ENCODE measurements around the gene CACNA1C.

CACNA1C gene

DNA sequence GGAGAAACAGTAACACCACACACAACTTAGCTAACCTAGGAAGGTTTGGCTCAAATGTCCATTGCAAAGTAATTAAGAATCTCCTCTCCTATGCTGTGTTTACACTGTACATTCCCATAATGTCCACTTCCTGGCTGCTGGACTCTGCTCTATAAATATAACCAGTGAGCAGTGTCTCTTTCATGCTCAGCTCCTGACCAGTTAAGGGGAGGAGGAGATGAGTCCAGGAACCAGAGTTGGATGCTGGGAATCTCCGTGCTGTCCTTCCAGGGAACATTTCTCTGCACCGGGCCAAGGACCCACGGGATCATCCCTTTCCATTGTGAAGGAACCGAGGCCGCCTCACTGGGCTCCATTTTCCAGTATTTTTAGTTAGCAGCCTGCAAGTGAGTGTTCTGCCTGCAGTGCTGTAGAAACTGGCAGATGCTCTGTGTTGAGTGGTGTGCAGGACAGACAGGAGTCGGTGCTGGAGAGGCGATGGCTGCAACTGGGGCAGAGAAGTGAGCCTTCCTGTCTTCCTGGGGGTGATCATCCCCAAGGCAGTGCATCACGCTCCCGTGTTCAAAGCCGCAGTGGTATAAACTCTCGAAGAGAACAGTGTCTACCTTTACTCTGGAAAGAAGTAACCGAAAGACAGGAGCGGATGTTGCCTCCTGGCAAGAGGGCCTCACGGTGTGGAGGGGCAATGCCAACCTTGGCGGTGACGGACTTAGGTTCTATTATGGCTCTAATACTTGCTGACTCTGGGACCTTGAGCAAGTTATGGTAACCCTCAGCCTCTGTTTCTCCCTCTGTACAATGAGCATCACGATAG is 195.5 kb downstream of the CACNA1C start:
- ATAC-seq (ENCODE audit: insufficient read depth, low read depth) (no peak), DNase-seq (no peak)
- Histone ChIP-seq H3K79me2 (ENCODE audit: insufficient read depth, low read length) (no peaks in the 10 kb centered on the region), H3K9me3 (ENCODE audit: insufficient read depth, low read length, severe bottlenecking) (no peaks in the 10 kb centered on the region), H3K4me2 (ENCODE audit: insufficient read depth, low read length) (no peak overlapping the region), H2AFZ (ENCODE audit: low read depth, low read length) (no peak overlapping the region), H3K4me3 (ENCODE audit: low read depth in 1 of 2, low read length in 2 of 2) (no peak overlapping the region), H4K20me1 (ENCODE audit: insufficient read depth, low read length) (peaks cover 9% of the 10 kb centered on the region; the same call in 1 of the 2 replicates), H3K4me1 (ENCODE audit: insufficient read depth, low read length) (no peaks in the 10 kb centered on the region), H3K27ac (ENCODE audit: low read length) (no peak overlapping the region), H3K36me3 (ENCODE audit: insufficient read depth, low read length) (no peaks in the 10 kb centered on the region), H3K9ac (ENCODE audit: low read depth, low read length) (no peak overlapping the region), H3K27me3 (ENCODE audit: insufficient read depth, low read length, poor library complexity) (peaks cover 4% of the 10 kb centered on the region)
- TF ChIP-seq CTCF (IDR thresholded peaks at IDR 0.05; ENCODE audit: borderline replicate concordance, extremely low read depth, low read length, poor library complexity, severe bottlenecking) (no peak), EZH2 (IDR thresholded peaks at IDR 0.05; ENCODE audit: borderline replicate concordance, low read depth, low read length, severe bottlenecking) (no peak)

DNA sequence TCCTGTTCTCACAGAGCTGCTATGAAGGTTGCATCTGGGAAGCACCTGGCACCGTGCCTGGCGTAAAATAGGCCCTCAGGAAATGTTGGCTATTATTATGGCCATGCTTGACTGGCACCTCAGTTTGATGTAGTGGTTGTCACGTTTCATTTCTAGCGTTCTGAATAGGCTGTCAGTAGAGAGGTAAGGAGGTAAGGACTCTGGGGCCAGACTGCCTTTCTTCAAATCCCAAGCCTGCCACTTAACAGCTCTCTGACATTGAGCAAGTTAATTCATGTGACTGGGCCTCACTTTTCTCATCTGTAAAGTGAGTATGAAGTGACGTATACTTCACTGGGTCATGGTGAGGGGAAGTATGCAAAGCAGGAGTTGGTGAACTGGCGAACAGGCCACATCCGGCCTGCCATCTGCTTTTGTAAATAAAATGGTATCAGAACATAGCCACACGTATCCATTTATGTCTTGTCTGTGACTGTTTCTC is 196.2 kb downstream of the CACNA1C start:
- Histone ChIP-seq H3K27me3 (ENCODE audit: insufficient read depth, low read length, poor library complexity) (peaks cover 4% of the 10 kb centered on the region), H3K4me1 (ENCODE audit: insufficient read depth, low read length) (no peaks in the 10 kb centered on the region), H3K9ac (ENCODE audit: low read depth, low read length) (no peak overlapping the region), H4K20me1 (ENCODE audit: insufficient read depth, low read length) (peaks cover 9% of the 10 kb centered on the region; the same call in 1 of the 2 replicates), H3K79me2 (ENCODE audit: insufficient read depth, low read length) (no peaks in the 10 kb centered on the region), H2AFZ (ENCODE audit: low read depth, low read length) (no peak overlapping the region), H3K4me2 (ENCODE audit: insufficient read depth, low read length) (no peak overlapping the region), H3K27ac (ENCODE audit: low read length) (no peak overlapping the region), H3K9me3 (ENCODE audit: insufficient read depth, low read length, severe bottlenecking) (no peaks in the 10 kb centered on the region), H3K36me3 (ENCODE audit: insufficient read depth, low read length) (no peaks in the 10 kb centered on the region), H3K4me3 (ENCODE audit: low read depth in 1 of 2, low read length in 2 of 2) (no peak overlapping the region)
- DNase-seq (no peak), ATAC-seq (ENCODE audit: insufficient read depth, low read depth) (no peak)
- TF ChIP-seq EZH2 (IDR thresholded peaks at IDR 0.05; ENCODE audit: borderline replicate concordance, low read depth, low read length, severe bottlenecking) (no peak), CTCF (IDR thresholded peaks at IDR 0.05; ENCODE audit: borderline replicate concordance, extremely low read depth, low read length, poor library complexity, severe bottlenecking) (no peak)

DNA sequence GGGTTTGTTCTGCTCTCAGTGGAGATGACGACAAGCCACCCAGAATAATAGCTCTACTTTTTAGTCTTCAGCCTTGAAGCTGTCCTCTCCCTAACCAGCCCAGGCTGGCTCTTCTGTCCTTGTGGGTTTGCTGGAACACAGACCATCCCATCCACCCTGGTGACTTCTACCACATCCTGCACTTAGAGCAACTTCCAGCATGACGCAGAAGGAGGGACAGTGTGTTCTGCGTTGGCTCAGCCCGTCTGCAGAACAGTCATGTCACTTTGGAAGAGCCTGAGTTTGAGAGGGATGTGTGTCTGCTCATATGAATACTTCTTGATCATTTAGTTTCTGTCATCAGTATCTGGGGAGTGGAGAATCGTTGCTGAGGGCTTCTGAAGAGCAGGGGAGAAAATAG is 198.0 kb downstream of the CACNA1C start:
- DNase-seq (no peak), ATAC-seq (ENCODE audit: insufficient read depth, low read depth) (no peak)
- Histone ChIP-seq H2AFZ (ENCODE audit: low read depth, low read length) (no peak overlapping the region), H3K9ac (ENCODE audit: low read depth, low read length) (no peak overlapping the region), H3K4me2 (ENCODE audit: insufficient read depth, low read length) (no peak overlapping the region), H3K27ac (ENCODE audit: low read length) (no peak overlapping the region), H3K9me3 (ENCODE audit: insufficient read depth, low read length, severe bottlenecking) (peaks cover 4% of the 10 kb centered on the region), H3K79me2 (ENCODE audit: insufficient read depth, low read length) (no peaks in the 10 kb centered on the region), H3K27me3 (ENCODE audit: insufficient read depth, low read length, poor library complexity) (peaks cover 4% of the 10 kb centered on the region), H3K4me1 (ENCODE audit: insufficient read depth, low read length) (no peaks in the 10 kb centered on the region), H3K36me3 (ENCODE audit: insufficient read depth, low read length) (no peaks in the 10 kb centered on the region), H4K20me1 (ENCODE audit: insufficient read depth, low read length) (peaks cover 7% of the 10 kb centered on the region; the same call in 1 of the 2 replicates), H3K4me3 (ENCODE audit: low read depth in 1 of 2, low read length in 2 of 2) (no peak overlapping the region)
- TF ChIP-seq EZH2 (IDR thresholded peaks at IDR 0.05; ENCODE audit: borderline replicate concordance, low read depth, low read length, severe bottlenecking) (no peak), CTCF (IDR thresholded peaks at IDR 0.05; ENCODE audit: borderline replicate concordance, extremely low read depth, low read length, poor library complexity, severe bottlenecking) (no peak)

Measured in DND-41 (cell line).